WTC11 (cell line): ENCODE measurements around the gene DFFB.

Experiments used
- TEAD4 ChIP-seq: sonication (generic); formaldehyde crosslinking; IDR thresholded peaks from 2 replicates; pipeline ENCODE4 v1.8.0; 2022; ENCODE audit warnings: mild to moderate bottlenecking, missing genetic modification reagents
- TF ChIP-seq, protein P1 (sequence below): sonication (generic); formaldehyde crosslinking; IDR thresholded peaks from 2 replicates; pipeline ENCODE4 v1.8.1; 2023; ENCODE audit warnings: mild to moderate bottlenecking, moderate library complexity, missing genetic modification reagents
- TF ChIP-seq, protein P2 (sequence below): fragments of 200-600 bp; IDR thresholded peaks from 2 replicates; pipeline ENCODE4 v1.8.0; 2022; ENCODE audit warnings: antibody characterized with exemption
- TF ChIP-seq, protein P3 (sequence below): sonication (generic); formaldehyde crosslinking; IDR thresholded peaks from 2 replicates; pipeline ENCODE4 v1.8.1; 2023; ENCODE audit warnings: mild to moderate bottlenecking, missing genetic modification reagents, moderate library complexity

DNA sequence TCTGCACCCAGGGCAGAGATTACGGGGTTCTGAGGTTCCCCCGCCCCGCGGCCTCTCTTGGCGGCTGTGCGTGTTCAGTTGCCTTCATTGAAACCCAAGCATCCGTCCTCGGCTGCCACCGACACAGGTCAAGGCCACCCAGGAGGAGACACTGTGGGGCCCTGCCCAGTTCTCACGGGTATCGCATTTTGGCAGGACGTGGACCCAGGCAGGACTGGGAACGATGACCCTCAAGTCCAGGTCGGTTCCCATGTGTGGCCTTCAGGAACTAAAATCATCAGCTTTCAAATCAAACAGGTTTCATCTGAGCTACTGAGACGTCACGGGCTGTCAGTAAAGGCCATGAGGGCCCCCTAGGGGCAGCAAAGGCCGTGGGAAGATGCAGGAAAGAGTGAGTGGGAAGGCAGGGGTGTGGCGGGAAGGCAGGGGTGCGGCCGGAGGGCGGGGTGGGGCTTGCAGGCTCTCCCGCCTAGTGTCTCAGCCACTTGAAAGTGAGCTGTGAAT lies 49.8 kb downstream of the DFFB start:
- TF ChIP-seq, protein P1, sequence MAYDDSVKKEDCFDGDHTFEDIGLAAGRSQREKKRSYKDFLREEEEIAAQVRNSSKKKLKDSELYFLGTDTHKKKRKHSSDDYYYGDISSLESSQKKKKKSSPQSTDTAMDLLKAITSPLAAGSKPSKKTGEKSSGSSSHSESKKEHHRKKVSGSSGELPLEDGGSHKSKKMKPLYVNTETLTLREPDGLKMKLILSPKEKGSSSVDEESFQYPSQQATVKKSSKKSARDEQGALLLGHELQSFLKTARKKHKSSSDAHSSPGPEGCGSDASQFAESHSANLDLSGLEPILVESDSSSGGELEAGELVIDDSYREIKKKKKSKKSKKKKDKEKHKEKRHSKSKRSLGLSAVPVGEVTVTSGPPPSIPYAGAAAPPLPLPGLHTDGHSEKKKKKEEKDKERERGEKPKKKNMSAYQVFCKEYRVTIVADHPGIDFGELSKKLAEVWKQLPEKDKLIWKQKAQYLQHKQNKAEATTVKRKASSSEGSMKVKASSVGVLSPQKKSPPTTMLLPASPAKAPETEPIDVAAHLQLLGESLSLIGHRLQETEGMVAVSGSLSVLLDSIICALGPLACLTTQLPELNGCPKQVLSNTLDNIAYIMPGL (CRISPR knock-in tag): no peak
- TF ChIP-seq, protein P2, sequence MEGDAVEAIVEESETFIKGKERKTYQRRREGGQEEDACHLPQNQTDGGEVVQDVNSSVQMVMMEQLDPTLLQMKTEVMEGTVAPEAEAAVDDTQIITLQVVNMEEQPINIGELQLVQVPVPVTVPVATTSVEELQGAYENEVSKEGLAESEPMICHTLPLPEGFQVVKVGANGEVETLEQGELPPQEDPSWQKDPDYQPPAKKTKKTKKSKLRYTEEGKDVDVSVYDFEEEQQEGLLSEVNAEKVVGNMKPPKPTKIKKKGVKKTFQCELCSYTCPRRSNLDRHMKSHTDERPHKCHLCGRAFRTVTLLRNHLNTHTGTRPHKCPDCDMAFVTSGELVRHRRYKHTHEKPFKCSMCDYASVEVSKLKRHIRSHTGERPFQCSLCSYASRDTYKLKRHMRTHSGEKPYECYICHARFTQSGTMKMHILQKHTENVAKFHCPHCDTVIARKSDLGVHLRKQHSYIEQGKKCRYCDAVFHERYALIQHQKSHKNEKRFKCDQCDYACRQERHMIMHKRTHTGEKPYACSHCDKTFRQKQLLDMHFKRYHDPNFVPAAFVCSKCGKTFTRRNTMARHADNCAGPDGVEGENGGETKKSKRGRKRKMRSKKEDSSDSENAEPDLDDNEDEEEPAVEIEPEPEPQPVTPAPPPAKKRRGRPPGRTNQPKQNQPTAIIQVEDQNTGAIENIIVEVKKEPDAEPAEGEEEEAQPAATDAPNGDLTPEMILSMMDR: no peak
- TF ChIP-seq TEAD4 (CRISPR knock-in tag): no peak
- TF ChIP-seq, protein P3, sequence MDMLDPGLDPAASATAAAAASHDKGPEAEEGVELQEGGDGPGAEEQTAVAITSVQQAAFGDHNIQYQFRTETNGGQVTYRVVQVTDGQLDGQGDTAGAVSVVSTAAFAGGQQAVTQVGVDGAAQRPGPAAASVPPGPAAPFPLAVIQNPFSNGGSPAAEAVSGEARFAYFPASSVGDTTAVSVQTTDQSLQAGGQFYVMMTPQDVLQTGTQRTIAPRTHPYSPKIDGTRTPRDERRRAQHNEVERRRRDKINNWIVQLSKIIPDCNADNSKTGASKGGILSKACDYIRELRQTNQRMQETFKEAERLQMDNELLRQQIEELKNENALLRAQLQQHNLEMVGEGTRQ (CRISPR knock-in tag): no peak
